Transverse colon (tissue), 4 donors: ENCODE results near the gene GNAT1.

ENCODE experiments used
- EP300 ChIP-seq: sonication (generic); formaldehyde crosslinking; IDR thresholded peaks from one replicate; pipeline ENCODE4 v1.6.1; 2017; ENCODE audit warnings: antibody characterized with exemption, low read depth
- POLR2A ChIP-seq: fragments of 450-650 bp; IDR thresholded peaks from one replicate; pipeline ENCODE4 v1.6.1; 2016; ENCODE audit warnings: antibody characterized with exemption, mild to moderate bottlenecking, moderate library complexity
- POLR2AphosphoS5 ChIP-seq, 3 donors: sonication (generic); formaldehyde crosslinking; IDR thresholded peaks; one replicate each; pipeline ENCODE4 v1.6.1; 2016; ENCODE audit warnings: antibody characterized with exemption in 3 of 3
- TF ChIP-seq, protein P1 (sequence below), 5 experiments: fragments of 200-600 bp in 3 of 5; fragments of 450-650 bp in 2 of 5; sonication (generic) in 3 of 5; IDR thresholded peaks; 1 replicate in 2 of 5; 2 replicates in 3 of 5; pipeline ENCODE4 v1.5.1; 2016 to 2017; ENCODE audit warnings: antibody characterized with exemption in 5 of 5, inconsistent platforms in 3 of 5, mild to moderate bottlenecking in 2 of 5, moderate library complexity in 1 of 5

DNA sequence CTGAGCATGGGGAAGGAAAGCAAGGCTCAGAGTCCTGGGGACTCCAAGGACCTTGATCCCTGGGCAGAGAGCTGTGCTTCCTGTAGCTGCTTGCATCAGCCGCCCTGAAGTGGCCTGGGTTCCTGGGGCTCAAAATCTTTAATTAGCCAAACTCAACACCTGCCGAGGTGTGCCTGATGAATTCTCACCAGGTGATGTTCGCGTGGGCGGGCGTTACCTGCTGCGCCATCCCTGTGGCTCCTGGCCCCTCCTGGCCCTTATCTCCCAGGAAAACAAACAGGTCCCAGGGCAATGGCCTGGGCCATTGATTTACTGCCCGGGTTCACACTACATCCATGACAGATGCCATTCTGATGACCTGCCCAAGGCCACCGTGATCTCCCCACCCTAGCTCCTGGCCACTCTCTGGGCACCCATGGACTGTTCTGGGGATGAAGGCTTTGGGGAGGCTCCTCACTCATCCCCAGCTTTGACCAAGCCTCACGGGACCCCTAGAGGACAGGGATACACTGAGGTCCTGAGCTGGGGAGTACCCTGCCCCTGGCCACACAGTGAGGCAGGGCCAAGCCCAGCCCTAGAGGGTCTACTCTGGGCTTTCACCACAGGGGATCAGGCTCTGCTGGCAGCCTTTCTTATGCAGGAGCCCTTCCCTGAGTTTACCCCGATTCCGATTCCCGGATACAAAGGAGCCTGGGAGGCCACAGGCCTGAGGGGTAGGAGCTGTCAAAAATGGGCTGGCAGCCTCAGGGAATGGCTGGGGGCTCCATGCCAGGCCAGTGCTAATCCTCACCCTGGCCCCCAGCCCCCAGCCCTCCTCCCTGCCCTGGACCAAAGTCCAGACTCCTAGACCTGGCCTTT, 19.3 kb downstream of the GNAT1 start:
- TF ChIP-seq, protein P1, sequence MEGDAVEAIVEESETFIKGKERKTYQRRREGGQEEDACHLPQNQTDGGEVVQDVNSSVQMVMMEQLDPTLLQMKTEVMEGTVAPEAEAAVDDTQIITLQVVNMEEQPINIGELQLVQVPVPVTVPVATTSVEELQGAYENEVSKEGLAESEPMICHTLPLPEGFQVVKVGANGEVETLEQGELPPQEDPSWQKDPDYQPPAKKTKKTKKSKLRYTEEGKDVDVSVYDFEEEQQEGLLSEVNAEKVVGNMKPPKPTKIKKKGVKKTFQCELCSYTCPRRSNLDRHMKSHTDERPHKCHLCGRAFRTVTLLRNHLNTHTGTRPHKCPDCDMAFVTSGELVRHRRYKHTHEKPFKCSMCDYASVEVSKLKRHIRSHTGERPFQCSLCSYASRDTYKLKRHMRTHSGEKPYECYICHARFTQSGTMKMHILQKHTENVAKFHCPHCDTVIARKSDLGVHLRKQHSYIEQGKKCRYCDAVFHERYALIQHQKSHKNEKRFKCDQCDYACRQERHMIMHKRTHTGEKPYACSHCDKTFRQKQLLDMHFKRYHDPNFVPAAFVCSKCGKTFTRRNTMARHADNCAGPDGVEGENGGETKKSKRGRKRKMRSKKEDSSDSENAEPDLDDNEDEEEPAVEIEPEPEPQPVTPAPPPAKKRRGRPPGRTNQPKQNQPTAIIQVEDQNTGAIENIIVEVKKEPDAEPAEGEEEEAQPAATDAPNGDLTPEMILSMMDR (IDR thresholded peaks at IDR 0.05): no peak
- no peak for TF ChIP-seq EP300
- no peak for TF ChIP-seq POLR2A
- no peak for TF ChIP-seq POLR2AphosphoS5 (IDR thresholded peaks at IDR 0.05)
